K562 (cell line): ENCODE data around the gene LRRC26. TPM values are rescaled to one million over a fixed set of nuclear protein-coding genes. Genes with fewer than 3 reads are reported as not detected.
A peak's percentile ranks its signal among the peaks of the same experiment; 100 is the strongest.

Experiments used
- CCNT2 ChIP-seq: IDR thresholded peaks from 2 replicates; pipeline ENCODE4 v1.6.1; 2011; ENCODE audit warnings: borderline replicate concordance, low read depth, mild to moderate bottlenecking, moderate library complexity, mixed read lengths, low read length; ENCODE audit not compliant: insufficient read length; ENCODE audit errors: extremely low read depth
- E2F6 ChIP-seq, 2 experiments: IDR thresholded peaks; 2 replicates each; pipeline ENCODE4 v1.6.1; 2011; ENCODE audit warnings: borderline replicate concordance in 1 of 2, control low read depth in 1 of 2, low read depth in 1 of 2, low read length in 1 of 2, mild to moderate bottlenecking in 1 of 2, mixed read lengths in 1 of 2, moderate library complexity in 1 of 2; ENCODE audit not compliant: insufficient read depth in 1 of 2, insufficient read length in 1 of 2, poor library complexity in 1 of 2, severe bottlenecking in 1 of 2; ENCODE audit errors: extremely low read depth in 1 of 2
- FOXM1 ChIP-seq, 2 experiments: fragments of 450-650 bp in 1 of 2; sonication (generic) in 1 of 2; formaldehyde crosslinking in 1 of 2; IDR thresholded peaks; 2 replicates each; pipeline versions ENCODE4 v1.6.1 to v1.9.0; 2017 to 2022; ENCODE audit warnings: low read depth in 2 of 2, mild to moderate bottlenecking in 2 of 2, missing genetic modification reagents in 1 of 2, moderate library complexity in 1 of 2
- FOXP4 ChIP-seq: sonication (generic); formaldehyde crosslinking; IDR thresholded peaks from 2 replicates; pipeline ENCODE4 v1.8.0; 2022; ENCODE audit warnings: mild to moderate bottlenecking, missing genetic modification reagents, borderline replicate concordance
- L3MBTL2 ChIP-seq: fragments of 450-650 bp; IDR thresholded peaks from 2 replicates; pipeline ENCODE4 v1.6.1; 2016; ENCODE audit warnings: mild to moderate bottlenecking, moderate library complexity
- MCM2 ChIP-seq: fragments of 450-650 bp; IDR thresholded peaks from 2 replicates; pipeline ENCODE4 v1.6.1; 2017; ENCODE audit warnings: low read depth, mild to moderate bottlenecking
- NFE2 ChIP-seq: IDR thresholded peaks from 2 replicates; pipeline ENCODE4 v1.6.1; 2014; ENCODE audit warnings: antibody characterized with exemption, low read depth
- RUNX1 ChIP-seq: sonication (generic); IDR thresholded peaks from 2 replicates; pipeline ENCODE4 v1.6.1; 2016; ENCODE audit warnings: antibody characterized with exemption, low read depth
- SETDB1 ChIP-seq: IDR thresholded peaks from one replicate; pipeline ENCODE4 v1.6.1; 2012; ENCODE audit warnings: low read length, control low read depth, inconsistent platforms
- TAF9B ChIP-seq: fragments of 450-650 bp; IDR thresholded peaks from 2 replicates; pipeline ENCODE4 v1.6.1; 2018; ENCODE audit warnings: mild to moderate bottlenecking; ENCODE audit not compliant: partially characterized antibody
- U2AF2 ChIP-seq: fragments of 200-400 bp; formaldehyde crosslinking; optimal IDR thresholded peaks from 2 replicates; pipeline ENCODE3; 2017; ENCODE audit warnings: low read depth, mild to moderate bottlenecking, low read length
- VEZF1 ChIP-seq: fragments of 200-800 bp; sonication (Bioruptor generic); IDR thresholded peaks from 2 replicates; pipeline ENCODE4 v1.6.1; 2017; ENCODE audit warnings: missing genetic modification characterization, missing compliant biosample characterization
- ZBTB8A ChIP-seq: fragments of 450-650 bp; IDR thresholded peaks from 2 replicates; pipeline ENCODE4 v1.6.1; 2018; ENCODE audit warnings: mild to moderate bottlenecking, moderate library complexity; ENCODE audit not compliant: partially characterized antibody
- ZNF224 ChIP-seq: sonication (generic); formaldehyde crosslinking; IDR thresholded peaks from 2 replicates; pipeline ENCODE4 v1.8.0; 2022; ENCODE audit warnings: mild to moderate bottlenecking, missing genetic modification reagents
- ZNF395 ChIP-seq: fragments of 200-800 bp; sonication (Bioruptor generic); IDR thresholded peaks from 2 replicates; pipeline ENCODE4 v1.6.1; 2017; ENCODE audit warnings: missing genetic modification characterization, missing compliant biosample characterization
- ZNF707 ChIP-seq: fragments of 250-450 bp; sonication (Bioruptor Pico); conservative IDR thresholded peaks from 2 replicates; pipeline ENCODE4 v1.8.0; 2022; ENCODE audit warnings: inconsistent platforms, mild to moderate bottlenecking, moderate library complexity
- polyA plus RNA-seq, 8 experiments: library from polyadenylated mRNA; depleted of rRNA in 4 of 8; stranded (reverse) in 5 of 8; unstranded in 3 of 8; fragments of >200 nt; fragmentation: Nextera tagmentation in 2 of 8; fragmentation: Illumina TruSeq in 1 of 8; extraction: Ambion mirVana in 2 of 8; extraction: Trizol in 1 of 8; gene quantifications; 2 replicates each; pipeline versions ENCODE4 v1.2.1 to v1.2.3, GENCODE V29; 2011 to 2014; ENCODE audit warnings: inconsistent platforms in 1 of 8, missing spikeins in 1 of 8
- total RNA-seq, 7 experiments: library from RNA; depleted of rRNA in 6 of 7; stranded (reverse); fragments of >200 nt in 6 of 7; fragmentation: Illumina TruSeq in 2 of 7; extraction: Trizol in 2 of 7; gene quantifications; 2 replicates each; pipeline versions ENCODE4 v1.2.1 to v1.2.3, GENCODE V29; 2011 to 2021; ENCODE audit warnings: low replicate concordance in 1 of 7
- TF ChIP-seq, protein P1 (sequence below): sonication (generic); formaldehyde crosslinking; IDR thresholded peaks from 2 replicates; pipeline ENCODE4 v1.8.0; 2022; ENCODE audit warnings: mild to moderate bottlenecking, missing genetic modification reagents

Gene LRRC26
- total and polyA plus RNA-seq, 9 of the 15 experiments (the other 6 are each of a cell fraction or from before 2014, with no cell fraction given), result not detected

DNA sequence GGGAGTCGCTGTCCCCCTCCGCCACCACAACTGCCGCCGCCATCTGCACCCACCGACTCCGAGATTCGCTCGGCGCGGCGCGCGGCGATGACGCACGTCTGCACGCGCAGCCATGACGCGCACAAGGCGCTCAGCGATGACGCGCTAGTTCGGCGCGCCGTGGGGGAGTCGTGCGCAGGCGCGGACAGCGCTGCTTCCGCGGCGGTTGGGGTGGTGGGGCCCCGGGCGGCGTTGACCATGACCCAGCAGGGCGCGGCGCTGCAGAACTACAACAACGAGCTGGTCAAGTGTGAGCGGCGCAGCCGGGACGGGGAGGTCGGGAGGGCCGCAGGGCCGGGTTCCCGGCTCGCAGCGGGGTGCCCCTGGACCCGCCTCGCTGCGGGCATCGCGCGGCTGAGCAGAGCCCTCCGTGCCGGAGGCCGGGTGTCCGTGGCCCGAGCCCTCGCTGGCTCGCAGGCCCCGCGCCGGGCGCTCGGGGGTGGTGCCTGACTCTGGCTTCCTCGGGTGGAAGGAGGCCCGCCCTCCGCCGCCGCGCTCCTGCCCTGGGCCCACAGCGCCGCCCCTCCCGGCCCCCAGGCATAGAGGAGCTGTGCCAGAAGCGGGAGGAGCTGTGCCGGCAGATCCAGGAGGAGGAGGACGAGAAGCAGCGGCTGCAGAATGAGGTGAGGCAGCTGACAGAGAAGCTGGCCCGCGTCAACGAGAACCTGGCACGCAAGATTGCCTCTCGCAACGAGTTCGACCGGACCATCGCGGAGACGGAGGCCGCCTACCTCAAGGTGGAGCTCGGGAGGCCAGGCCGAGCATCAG lies 18.8 kb upstream of the LRRC26 start, which contains the start of the genes ANAPC2 and SSNA1 (continued):
- TF ChIP-seq E2F6 (IDR thresholded peaks at IDR 0.05; ENCODE audit: borderline replicate concordance in 1 of 2, extremely low read depth in 1 of 2, insufficient read depth in 1 of 2, insufficient read length in 1 of 2, low read depth in 1 of 2, low read length in 1 of 2, poor library complexity in 1 of 2, severe bottlenecking in 1 of 2) (peak in 1 of 2 experiments; percentile 16), L3MBTL2 (peak; percentile 72), ZNF224 (no peak), ZNF707 (no peak), RUNX1 (0 out of 2 replicates have a peak, but pooled peaks have one; percentile 14), ZNF395 (CRISPR knock-in tag) (0 out of 2 replicates have a peak, but pooled peaks have one; percentile 51), VEZF1 (peak; percentile 86), NFE2 (peak; percentile 69), SETDB1 (peak; percentile 86), U2AF2 (no peak), TAF9B (no peak), MCM2 (no peak), FOXP4 (CRISPR knock-in tag) (no peak), FOXM1 (IDR thresholded peaks at IDR 0.05; ENCODE audit: low read depth) (no peak), FOXM1 (CRISPR knock-in tag; IDR thresholded peaks at IDR 0.05; ENCODE audit: low read depth) (no peak; the same call in 1 of the 2 replicates), CCNT2 (peak; percentile 93), ZBTB8A (no peak)
- TF ChIP-seq, protein P1, sequence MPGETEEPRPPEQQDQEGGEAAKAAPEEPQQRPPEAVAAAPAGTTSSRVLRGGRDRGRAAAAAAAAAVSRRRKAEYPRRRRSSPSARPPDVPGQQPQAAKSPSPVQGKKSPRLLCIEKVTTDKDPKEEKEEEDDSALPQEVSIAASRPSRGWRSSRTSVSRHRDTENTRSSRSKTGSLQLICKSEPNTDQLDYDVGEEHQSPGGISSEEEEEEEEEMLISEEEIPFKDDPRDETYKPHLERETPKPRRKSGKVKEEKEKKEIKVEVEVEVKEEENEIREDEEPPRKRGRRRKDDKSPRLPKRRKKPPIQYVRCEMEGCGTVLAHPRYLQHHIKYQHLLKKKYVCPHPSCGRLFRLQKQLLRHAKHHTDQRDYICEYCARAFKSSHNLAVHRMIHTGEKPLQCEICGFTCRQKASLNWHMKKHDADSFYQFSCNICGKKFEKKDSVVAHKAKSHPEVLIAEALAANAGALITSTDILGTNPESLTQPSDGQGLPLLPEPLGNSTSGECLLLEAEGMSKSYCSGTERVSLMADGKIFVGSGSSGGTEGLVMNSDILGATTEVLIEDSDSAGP (CRISPR knock-in tag), result no peak
